D721Med (cell line): ENCODE data around the gene KMT2E.
"Not testable (repeated sequence)": the region's sequence is repeated elsewhere in the genome, so short reads cannot be mapped to it uniquely, and the experiment has no call there.

Experiments
- DNase-seq: peaks from one replicate; pipeline ENCODE4 v3.0.0; 2011; ENCODE audit warnings: low spot score; ENCODE audit not compliant: insufficient read length
- FAIRE-seq: peaks from 2 replicates; lab custom pipeline; 2011; peaks lifted over from hg19 to GRCh38; lab: Jason Lieb, UNC
- TF ChIP-seq, protein P1 (sequence below): IDR thresholded peaks from 2 replicates; pipeline ENCODE4 v1.5.1; 2012; ENCODE audit warnings: mild to moderate bottlenecking, control low read depth; ENCODE audit not compliant: insufficient read depth; ENCODE audit errors: missing control alignments

The KMT2E gene

DNA sequence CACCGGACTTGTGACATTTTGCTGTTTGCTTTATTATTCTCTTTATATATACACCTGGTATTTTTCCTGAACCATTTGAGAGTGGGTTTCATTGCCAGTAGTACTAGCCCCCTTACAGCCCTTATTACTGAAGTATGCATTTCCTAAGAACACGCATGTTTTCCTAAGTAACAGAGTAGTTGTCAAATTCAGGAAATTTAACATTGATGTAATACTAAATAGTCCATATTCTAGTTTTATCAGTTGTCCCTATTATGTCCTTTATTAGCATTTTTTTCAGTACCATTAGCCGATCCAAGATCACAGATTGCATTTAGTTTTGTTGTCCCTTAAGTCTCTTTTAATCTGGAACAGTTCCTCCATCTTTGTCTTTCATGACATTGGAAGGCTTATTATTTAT, 8.0 kb downstream of the KMT2E start:
- DNase-seq (no peak), FAIRE-seq (peak; percentile 48)
- TF ChIP-seq, protein P1, sequence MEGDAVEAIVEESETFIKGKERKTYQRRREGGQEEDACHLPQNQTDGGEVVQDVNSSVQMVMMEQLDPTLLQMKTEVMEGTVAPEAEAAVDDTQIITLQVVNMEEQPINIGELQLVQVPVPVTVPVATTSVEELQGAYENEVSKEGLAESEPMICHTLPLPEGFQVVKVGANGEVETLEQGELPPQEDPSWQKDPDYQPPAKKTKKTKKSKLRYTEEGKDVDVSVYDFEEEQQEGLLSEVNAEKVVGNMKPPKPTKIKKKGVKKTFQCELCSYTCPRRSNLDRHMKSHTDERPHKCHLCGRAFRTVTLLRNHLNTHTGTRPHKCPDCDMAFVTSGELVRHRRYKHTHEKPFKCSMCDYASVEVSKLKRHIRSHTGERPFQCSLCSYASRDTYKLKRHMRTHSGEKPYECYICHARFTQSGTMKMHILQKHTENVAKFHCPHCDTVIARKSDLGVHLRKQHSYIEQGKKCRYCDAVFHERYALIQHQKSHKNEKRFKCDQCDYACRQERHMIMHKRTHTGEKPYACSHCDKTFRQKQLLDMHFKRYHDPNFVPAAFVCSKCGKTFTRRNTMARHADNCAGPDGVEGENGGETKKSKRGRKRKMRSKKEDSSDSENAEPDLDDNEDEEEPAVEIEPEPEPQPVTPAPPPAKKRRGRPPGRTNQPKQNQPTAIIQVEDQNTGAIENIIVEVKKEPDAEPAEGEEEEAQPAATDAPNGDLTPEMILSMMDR, result no peak

- TF ChIP-seq, protein P1, result no peak
- DNase-seq, result no peak
- no peak for FAIRE-seq
Measured at GRCh38 chr7:105022458-105022857, 8.5 kb downstream of the KMT2E start.

DNA sequence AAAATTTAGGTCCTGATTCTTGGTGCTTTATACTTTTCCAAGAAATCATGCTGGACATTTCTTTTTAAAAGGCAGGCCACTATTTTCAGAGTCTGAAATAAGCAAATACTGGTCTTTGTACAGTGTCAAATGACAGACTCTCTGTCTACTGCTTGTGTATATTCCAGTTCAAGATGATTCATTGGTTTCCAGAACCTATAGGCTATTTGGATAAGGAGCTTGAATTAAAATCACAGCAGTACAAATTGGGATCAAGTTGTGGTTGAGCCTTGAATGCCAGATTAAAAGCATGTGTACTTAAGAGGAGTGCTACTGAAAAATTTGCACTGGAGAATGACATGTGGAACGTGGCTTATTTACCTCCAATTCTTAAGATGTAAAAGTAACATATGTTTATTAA, 10.7 kb downstream of the KMT2E start:
- DNase-seq (no peak), FAIRE-seq (peak; percentile 16)
- TF ChIP-seq, protein P1, result no peak

GRCh38 chr7:105026750-105027149, 12.7 kb downstream of the KMT2E start:
- FAIRE-seq (no peak), DNase-seq (no peak)
- TF ChIP-seq, protein P1, result no peak

DNA sequence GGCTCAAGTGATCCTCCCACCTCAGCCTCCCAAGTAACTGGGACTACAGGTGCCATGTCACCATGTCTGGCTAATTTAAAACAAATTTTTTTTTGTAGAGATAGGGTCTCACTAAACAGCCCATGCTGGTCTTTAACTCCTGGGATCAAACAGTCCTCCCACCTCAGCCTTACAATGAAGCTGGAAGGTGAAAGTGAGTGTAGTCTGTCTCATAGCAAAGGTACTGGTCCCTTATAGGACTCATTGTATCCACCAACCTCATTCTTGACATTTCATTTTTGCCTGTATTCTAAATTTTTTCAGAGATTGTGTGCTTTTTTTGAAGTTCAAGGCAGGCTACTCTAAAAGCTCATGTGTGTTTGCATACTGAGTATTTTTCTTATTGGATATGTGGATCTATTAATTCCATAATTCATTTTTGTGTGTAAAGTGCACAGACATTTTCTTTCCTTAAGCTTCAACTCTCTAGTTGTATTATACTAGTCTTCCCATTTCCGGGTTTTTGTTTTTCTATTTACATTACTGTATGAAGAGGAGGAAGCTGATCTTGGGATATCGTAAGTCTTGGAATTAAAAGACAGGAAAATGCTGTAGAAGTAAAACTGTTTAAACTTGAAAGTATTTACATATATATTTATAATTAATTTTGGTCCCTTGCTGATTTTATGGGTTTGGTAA, 13.3 kb downstream of the KMT2E start:
- no peak for FAIRE-seq
- TF ChIP-seq, protein P1, result no peak

GRCh38 chr7:105028004-105028403, 14.0 kb downstream of the KMT2E start:
- DNase-seq, result no peak

More for the DNA sequence above, 13.3 kb downstream of the KMT2E start:
- DNase-seq, result no peak

DNA sequence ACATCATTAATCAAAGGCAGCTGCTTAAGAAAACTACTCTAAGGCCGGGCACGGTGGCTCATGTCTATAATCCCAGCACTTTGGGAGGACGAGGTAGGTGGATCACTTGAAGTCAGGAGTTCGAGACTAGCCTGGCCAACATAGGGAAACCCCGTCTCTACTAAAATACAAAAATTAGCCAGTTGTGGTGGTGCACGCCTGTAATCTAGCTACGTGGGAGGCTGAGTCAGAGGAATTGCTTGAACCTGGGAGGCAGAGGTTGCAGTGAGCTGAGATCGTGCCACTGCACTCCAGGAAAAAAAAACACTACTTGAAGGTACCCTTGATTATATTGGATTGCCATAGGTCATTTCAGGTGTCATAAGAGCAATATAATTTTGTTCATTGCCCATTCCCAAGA, 14.9 kb downstream of the KMT2E start:
- FAIRE-seq, DNase-seq: not testable (repeated sequence)

More at GRCh38 chr7:105028004-105028403, 14.0 kb downstream of the KMT2E start:
- TF ChIP-seq, protein P1, result no peak
- no peak for FAIRE-seq
